SK-N-SH treated with all-trans-retinoic acid at 6 μM for 48 hours (cell line): ENCODE data around the gene EPM2A.

ENCODE experiments used
- ARNTL ChIP-seq: fragments of 450-650 bp; formaldehyde crosslinking; IDR thresholded peaks from 2 replicates; pipeline ENCODE4 v1.5.0; 2020; ENCODE audit warnings: low read depth, mild to moderate bottlenecking, moderate library complexity, borderline replicate concordance
- CREB5 ChIP-seq: fragments of 250-450 bp; sonication (Bioruptor Pico); IDR thresholded peaks from 2 replicates; pipeline ENCODE4 v1.5.1; 2020; ENCODE audit warnings: low read depth, mild to moderate bottlenecking, moderate library complexity
- CSRNP3 ChIP-seq: fragments of 250-450 bp; sonication (Bioruptor Pico); IDR thresholded peaks from 2 replicates; pipeline ENCODE4 v1.5.1; 2021; ENCODE audit warnings: mild to moderate bottlenecking, moderate library complexity
- GLIS3 ChIP-seq: fragments of 250-450 bp; sonication (Bioruptor Pico); IDR thresholded peaks from 2 replicates; pipeline ENCODE4 v1.5.0; 2020; ENCODE audit warnings: mild to moderate bottlenecking, moderate library complexity
- PATZ1 ChIP-seq: fragments of 250-450 bp; sonication (Bioruptor Pico); IDR thresholded peaks from 2 replicates; pipeline ENCODE4 v1.8.0; 2020; ENCODE audit warnings: mild to moderate bottlenecking, moderate library complexity, borderline replicate concordance
- POU6F1 ChIP-seq: fragments of 250-450 bp; sonication (Bioruptor Pico); IDR thresholded peaks from 2 replicates; pipeline ENCODE4 v1.8.0; 2021; ENCODE audit warnings: low read depth, mild to moderate bottlenecking, moderate library complexity, borderline replicate concordance
- RARB ChIP-seq: fragments of 250-450 bp; sonication (Bioruptor Pico); IDR thresholded peaks from 2 replicates; pipeline ENCODE4 v1.8.0; 2021; ENCODE audit warnings: mild to moderate bottlenecking, moderate library complexity
- SNAI2 ChIP-seq: fragments of 250-450 bp; sonication (Bioruptor Pico); IDR thresholded peaks from 2 replicates; pipeline ENCODE4 v1.5.0; 2020; ENCODE audit warnings: mild to moderate bottlenecking, moderate library complexity
- TSHZ2 ChIP-seq: fragments of 250-450 bp; sonication (Bioruptor Pico); IDR thresholded peaks from 2 replicates; pipeline ENCODE4 v1.5.0; 2020; ENCODE audit warnings: mild to moderate bottlenecking, moderate library complexity
- ZFP30 ChIP-seq: fragments of 450-650 bp; formaldehyde crosslinking; IDR thresholded peaks from 2 replicates; pipeline ENCODE4 v1.5.0; 2022; ENCODE audit warnings: mild to moderate bottlenecking, moderate library complexity
- ZNF70 ChIP-seq: fragments of 450-650 bp; formaldehyde crosslinking; IDR thresholded peaks from 2 replicates; pipeline ENCODE4 v1.5.0; 2020; ENCODE audit warnings: mild to moderate bottlenecking, moderate library complexity

- TF ChIP-seq GLIS3 (CRISPR knock-in tag) (no peak), ZFP30 (CRISPR knock-in tag) (no peak), RARB (no peak), CREB5 (CRISPR knock-in tag) (no peak), PATZ1 (CRISPR knock-in tag) (no peak), TSHZ2 (CRISPR knock-in tag) (no peak), CSRNP3 (CRISPR knock-in tag) (no peak), ARNTL (CRISPR knock-in tag) (no peak), POU6F1 (CRISPR knock-in tag) (no peak), SNAI2 (no peak), ZNF70 (no peak)
Observed at GRCh38 chr6:145681965-145682364, 53.4 kb downstream of the EPM2A start.
